ENCODE results near the gene CRACDL. TPM values are rescaled to one million over a fixed set of nuclear protein-coding genes. Genes with fewer than 3 reads are reported as not detected.

CRACDL gene
- total RNA-seq, 1 donor from 2014 or later, result 0.52 TPM

DNA sequence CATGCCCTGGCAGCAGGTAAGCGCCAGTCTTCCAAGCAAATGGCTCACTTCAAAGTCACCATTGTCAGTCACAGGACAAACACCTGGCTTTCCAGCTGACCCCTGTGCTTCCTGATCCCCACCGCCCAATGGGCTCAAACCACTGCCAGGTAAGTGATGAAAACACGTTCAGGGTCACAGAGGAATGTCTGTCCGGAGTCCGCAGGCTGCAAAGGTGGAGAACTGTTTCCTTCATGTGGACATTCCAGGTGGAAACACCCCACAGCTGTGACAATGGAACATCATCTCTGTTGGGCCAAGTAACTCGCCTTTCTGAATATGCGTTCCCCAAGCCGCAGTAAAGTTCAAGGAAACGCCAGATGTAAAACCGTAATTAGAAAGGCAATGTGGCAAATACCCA lies 86.0 kb downstream of the CRACDL start:
- no peaks in the 10 kb centered on the region for H3K9me3 ChIP-seq (ENCODE audit: control insufficient read depth in 3 of 3, low read length in 3 of 3)
- peaks cover 0 to 7% (median 3%) of the 10 kb centered on the region in 3 donors for H3K27me3 ChIP-seq (ENCODE audit: control insufficient read depth in 3 of 3, insufficient read depth in 3 of 3, low read length in 3 of 3)
- no peak overlapping the region for H3K9ac ChIP-seq (ENCODE audit: low read depth in 1 of 3, low read length in 3 of 3)
- H3K27ac ChIP-seq (ENCODE audit: low read depth, low read length), result no peak overlapping the region
- no peaks in the 10 kb centered on the region for H3K36me3 ChIP-seq (ENCODE audit: control insufficient read depth in 3 of 3, insufficient read depth in 3 of 3, low read length in 3 of 3)
- H3K4me1 ChIP-seq (ENCODE audit: control insufficient read depth in 3 of 3, insufficient read depth in 3 of 3, low read length in 3 of 3), result no peaks in the 10 kb centered on the region
- H3K4me3 ChIP-seq (ENCODE audit: low read length in 3 of 3), result no peak overlapping the region

DNA sequence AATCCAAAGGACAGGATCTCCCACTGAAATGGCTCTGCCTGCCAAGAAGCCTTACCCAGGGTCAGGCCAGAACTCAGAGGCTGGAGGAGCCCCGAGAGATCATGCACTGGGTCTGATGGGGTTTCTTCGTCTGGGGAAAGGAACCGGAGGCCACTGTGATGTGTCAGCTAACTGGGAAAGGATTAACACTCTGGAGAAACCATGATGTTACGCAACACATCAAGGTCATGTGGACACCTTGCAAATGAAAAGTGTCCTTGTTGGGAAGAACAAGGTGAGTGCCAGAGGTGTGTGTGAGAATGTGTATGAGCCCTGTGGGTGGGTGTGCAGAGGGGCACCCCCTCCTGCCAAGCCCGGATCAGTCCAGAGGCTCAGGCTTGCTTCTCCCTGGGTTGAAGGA lies 86.9 kb downstream of the CRACDL start:
- no peak overlapping the region for H3K27ac ChIP-seq (ENCODE audit: low read depth, low read length)
- no peaks in the 10 kb centered on the region for H3K36me3 ChIP-seq (ENCODE audit: control insufficient read depth in 3 of 3, insufficient read depth in 3 of 3, low read length in 3 of 3)
- H3K4me1 ChIP-seq (ENCODE audit: control insufficient read depth in 3 of 3, insufficient read depth in 3 of 3, low read length in 3 of 3), result no peaks in the 10 kb centered on the region
- H3K9me3 ChIP-seq (ENCODE audit: control insufficient read depth in 3 of 3, low read length in 3 of 3), result no peaks in the 10 kb centered on the region
- no peak overlapping the region for H3K9ac ChIP-seq (ENCODE audit: low read depth in 1 of 3, low read length in 3 of 3)
- peaks cover 0 to 11% (median 3%) of the 10 kb centered on the region in 3 donors for H3K27me3 ChIP-seq (ENCODE audit: control insufficient read depth in 3 of 3, insufficient read depth in 3 of 3, low read length in 3 of 3)
- H3K4me3 ChIP-seq (ENCODE audit: low read length in 3 of 3), result no peak overlapping the region

DNA sequence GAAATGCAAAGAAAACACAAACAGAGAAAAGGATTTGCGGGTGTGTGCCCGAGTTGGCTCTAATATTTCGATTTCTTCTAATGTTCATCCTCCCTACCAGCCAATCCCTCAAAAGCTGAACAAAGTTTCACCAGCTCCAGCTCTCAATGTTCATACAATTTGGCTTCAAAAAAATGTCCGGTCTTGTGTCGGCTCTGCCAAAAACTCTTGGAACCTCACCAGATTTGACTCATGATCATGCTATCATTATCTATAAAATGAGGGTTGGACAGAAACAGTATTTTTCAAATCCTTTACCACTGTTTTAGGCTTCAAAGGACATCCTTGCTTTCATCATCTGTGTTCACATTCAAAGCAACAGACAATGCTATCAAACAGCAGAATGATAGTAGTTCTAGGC lies 88.2 kb downstream of the CRACDL start:
- H3K9me3 ChIP-seq (ENCODE audit: control insufficient read depth in 3 of 3, low read length in 3 of 3), result no peaks in the 10 kb centered on the region
- no peak overlapping the region for H3K4me3 ChIP-seq (ENCODE audit: low read length in 3 of 3)
- H3K36me3 ChIP-seq (ENCODE audit: control insufficient read depth in 3 of 3, insufficient read depth in 3 of 3, low read length in 3 of 3), result no peaks in the 10 kb centered on the region
- no peak overlapping the region for H3K27ac ChIP-seq (ENCODE audit: low read depth, low read length)
- peaks cover 0 to 11% (median 3%) of the 10 kb centered on the region in 3 donors for H3K27me3 ChIP-seq (ENCODE audit: control insufficient read depth in 3 of 3, insufficient read depth in 3 of 3, low read length in 3 of 3)
- H3K4me1 ChIP-seq (ENCODE audit: control insufficient read depth in 3 of 3, insufficient read depth in 3 of 3, low read length in 3 of 3), result no peaks in the 10 kb centered on the region
- no peak overlapping the region for H3K9ac ChIP-seq (ENCODE audit: low read depth in 1 of 3, low read length in 3 of 3)

DNA sequence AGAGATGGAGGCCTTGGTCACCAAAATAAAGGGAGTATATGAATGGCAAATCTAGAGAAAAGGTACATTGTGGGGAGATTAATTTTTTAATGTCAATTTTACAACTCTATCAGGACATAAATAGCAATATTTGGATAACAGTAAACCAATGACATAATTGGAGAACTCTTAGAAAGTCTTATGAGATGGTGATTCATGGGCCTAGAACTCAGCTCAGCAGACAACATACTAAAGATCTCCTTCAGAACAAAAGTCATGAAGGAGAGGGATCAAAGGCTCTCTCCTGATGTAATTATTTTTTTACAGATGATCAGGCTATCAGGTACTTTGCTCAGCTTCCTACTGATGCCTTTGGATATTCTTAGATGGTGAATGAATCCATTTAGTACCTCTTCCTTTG lies 90.0 kb downstream of the CRACDL start:
- Histone ChIP-seq H3K9ac (ENCODE audit: low read depth in 1 of 3, low read length in 3 of 3) (no peak overlapping the region), H3K4me3 (ENCODE audit: low read length in 3 of 3) (no peak overlapping the region), H3K4me1 (ENCODE audit: control insufficient read depth in 3 of 3, insufficient read depth in 3 of 3, low read length in 3 of 3) (no peaks in the 10 kb centered on the region), H3K36me3 (ENCODE audit: control insufficient read depth in 3 of 3, insufficient read depth in 3 of 3, low read length in 3 of 3) (no peaks in the 10 kb centered on the region), H3K27ac (ENCODE audit: low read depth, low read length) (no peak overlapping the region), H3K27me3 (ENCODE audit: control insufficient read depth in 3 of 3, insufficient read depth in 3 of 3, low read length in 3 of 3) (peaks cover 0 to 10% (median 2%) of the 10 kb centered on the region in 3 donors), H3K9me3 (ENCODE audit: control insufficient read depth in 3 of 3, low read length in 3 of 3) (no peaks in the 10 kb centered on the region)

DNA sequence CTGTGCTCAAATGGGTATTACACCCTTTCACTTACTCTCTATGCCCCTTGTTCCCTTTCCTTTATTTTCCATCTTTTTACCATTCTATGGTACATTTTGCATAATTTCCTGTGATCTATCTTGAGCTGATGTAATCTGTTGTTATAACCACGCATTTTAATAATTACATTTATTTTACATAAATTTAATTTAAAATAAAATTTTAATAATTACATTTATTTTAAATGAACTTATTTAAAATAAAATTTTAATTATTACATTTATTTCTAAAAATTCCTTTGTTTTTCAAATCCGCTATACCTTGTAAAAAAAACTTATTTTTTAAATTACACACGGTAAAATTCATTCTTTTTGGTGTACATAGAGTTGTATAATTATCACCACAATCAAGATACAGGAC lies 93.9 kb downstream of the CRACDL start:
- H3K9me3 ChIP-seq (ENCODE audit: control insufficient read depth in 3 of 3, low read length in 3 of 3), result no peaks in the 10 kb centered on the region
- H3K4me3 ChIP-seq (ENCODE audit: low read length in 3 of 3), result no peak overlapping the region
- H3K27me3 ChIP-seq (ENCODE audit: control insufficient read depth in 3 of 3, insufficient read depth in 3 of 3, low read length in 3 of 3), result peaks cover 0 to 4% (median 0%) of the 10 kb centered on the region in 3 donors
- no peak overlapping the region for H3K27ac ChIP-seq (ENCODE audit: low read depth, low read length)
- no peak overlapping the region for H3K9ac ChIP-seq (ENCODE audit: low read depth in 1 of 3, low read length in 3 of 3)
- no peaks in the 10 kb centered on the region for H3K36me3 ChIP-seq (ENCODE audit: control insufficient read depth in 3 of 3, insufficient read depth in 3 of 3, low read length in 3 of 3)
- no peaks in the 10 kb centered on the region for H3K4me1 ChIP-seq (ENCODE audit: control insufficient read depth in 3 of 3, insufficient read depth in 3 of 3, low read length in 3 of 3)

DNA sequence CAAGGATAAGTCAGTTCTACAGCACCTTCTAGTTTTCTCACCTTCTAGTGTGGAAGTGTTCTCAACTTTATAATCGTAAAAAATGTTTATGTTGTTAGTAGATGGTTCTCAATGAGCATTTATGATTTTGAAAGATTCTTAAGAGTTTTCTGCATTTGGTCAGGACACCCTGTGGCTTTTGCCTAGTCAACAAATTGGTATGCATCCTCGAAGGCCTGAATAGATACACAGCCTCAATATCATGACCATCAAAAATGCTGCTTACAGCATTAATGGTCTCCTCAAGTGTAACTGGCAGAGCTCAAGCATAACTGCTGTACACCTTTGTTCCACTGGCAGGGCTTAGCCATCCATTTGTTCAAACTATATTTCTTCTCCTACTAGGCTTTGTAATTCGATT lies 96.7 kb downstream of the CRACDL start:
- Histone ChIP-seq H3K9ac (ENCODE audit: low read depth in 1 of 3, low read length in 3 of 3) (no peak overlapping the region), H3K27me3 (ENCODE audit: control insufficient read depth in 3 of 3, insufficient read depth in 3 of 3, low read length in 3 of 3) (peaks cover 0 to under 1% (median 0%) of the 10 kb centered on the region in 3 donors), H3K9me3 (ENCODE audit: control insufficient read depth in 3 of 3, low read length in 3 of 3) (no peaks in the 10 kb centered on the region), H3K27ac (ENCODE audit: low read depth, low read length) (no peak overlapping the region), H3K4me3 (ENCODE audit: low read length in 3 of 3) (no peak overlapping the region), H3K36me3 (ENCODE audit: control insufficient read depth in 3 of 3, insufficient read depth in 3 of 3, low read length in 3 of 3) (no peaks in the 10 kb centered on the region), H3K4me1 (ENCODE audit: control insufficient read depth in 3 of 3, insufficient read depth in 3 of 3, low read length in 3 of 3) (no peaks in the 10 kb centered on the region)

DNA sequence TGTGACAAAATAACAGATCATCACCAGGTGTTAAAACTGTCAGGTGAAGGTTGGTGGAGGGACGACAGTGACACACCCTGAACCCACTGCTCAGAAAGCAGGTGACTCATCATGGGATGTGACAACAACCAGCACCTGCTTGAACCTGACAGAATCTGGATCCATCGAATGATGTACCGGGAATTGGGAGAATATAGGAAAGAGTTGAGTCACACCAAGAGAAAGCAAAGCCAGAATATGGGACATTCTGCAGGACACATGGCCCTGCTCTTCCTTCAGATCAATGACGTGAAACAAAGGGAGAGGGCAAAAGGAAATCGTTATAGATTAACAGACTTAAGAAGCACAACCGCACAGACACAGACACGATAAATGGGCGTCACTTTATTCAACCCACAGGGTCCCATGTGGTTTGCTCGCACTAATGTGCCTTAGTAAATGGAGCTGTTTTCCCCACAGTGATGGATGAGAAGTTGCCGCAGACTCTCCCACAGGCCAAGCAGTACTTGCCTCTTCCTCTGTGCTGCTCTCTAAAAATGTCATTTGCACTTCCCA lies 100.1 kb downstream of the CRACDL start:
- H3K4me3 ChIP-seq (ENCODE audit: low read length in 3 of 3), result no peak overlapping the region
- H3K9ac ChIP-seq (ENCODE audit: low read depth in 1 of 3, low read length in 3 of 3), result no peak overlapping the region
- H3K27ac ChIP-seq (ENCODE audit: low read depth, low read length), result no peak overlapping the region
- H3K4me1 ChIP-seq (ENCODE audit: control insufficient read depth in 3 of 3, insufficient read depth in 3 of 3, low read length in 3 of 3), result peaks cover 0 to 8% (median 7%) of the 10 kb centered on the region in 3 donors
- H3K9me3 ChIP-seq (ENCODE audit: control insufficient read depth in 3 of 3, low read length in 3 of 3), result no peaks in the 10 kb centered on the region
- H3K36me3 ChIP-seq (ENCODE audit: control insufficient read depth in 3 of 3, insufficient read depth in 3 of 3, low read length in 3 of 3), result no peaks in the 10 kb centered on the region
- no peaks in the 10 kb centered on the region for H3K27me3 ChIP-seq (ENCODE audit: control insufficient read depth in 3 of 3, insufficient read depth in 3 of 3, low read length in 3 of 3)

DNA sequence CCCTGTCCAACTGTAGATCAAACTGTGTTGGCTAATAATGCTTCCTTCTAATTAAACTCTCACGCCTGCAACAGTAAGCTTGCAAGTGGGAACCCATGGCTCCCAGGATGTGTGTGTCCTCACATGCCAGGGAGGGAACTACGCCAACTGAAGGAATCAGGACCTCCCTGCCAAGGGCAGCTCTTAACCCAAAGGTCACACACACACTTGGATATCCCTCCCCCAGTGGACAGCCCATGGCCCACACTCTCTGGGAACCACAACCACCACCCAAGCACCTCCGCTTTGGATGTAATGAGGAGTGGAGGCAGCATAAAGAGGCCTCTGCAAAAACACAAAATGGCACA lies 102.1 kb downstream of the CRACDL start:
- Histone ChIP-seq H3K4me1 (ENCODE audit: control insufficient read depth in 3 of 3, insufficient read depth in 3 of 3, low read length in 3 of 3) (peaks cover 0 to 8% (median 7%) of the 10 kb centered on the region in 3 donors), H3K9ac (ENCODE audit: low read depth in 1 of 3, low read length in 3 of 3) (no peak overlapping the region), H3K27ac (ENCODE audit: low read depth, low read length) (peak overlapping the region; percentile 36), H3K36me3 (ENCODE audit: control insufficient read depth in 3 of 3, insufficient read depth in 3 of 3, low read length in 3 of 3) (no peaks in the 10 kb centered on the region), H3K27me3 (ENCODE audit: control insufficient read depth in 3 of 3, insufficient read depth in 3 of 3, low read length in 3 of 3) (no peaks in the 10 kb centered on the region), H3K9me3 (ENCODE audit: control insufficient read depth in 3 of 3, low read length in 3 of 3) (no peaks in the 10 kb centered on the region), H3K4me3 (ENCODE audit: low read length in 3 of 3) (no peak overlapping the region)

DNA sequence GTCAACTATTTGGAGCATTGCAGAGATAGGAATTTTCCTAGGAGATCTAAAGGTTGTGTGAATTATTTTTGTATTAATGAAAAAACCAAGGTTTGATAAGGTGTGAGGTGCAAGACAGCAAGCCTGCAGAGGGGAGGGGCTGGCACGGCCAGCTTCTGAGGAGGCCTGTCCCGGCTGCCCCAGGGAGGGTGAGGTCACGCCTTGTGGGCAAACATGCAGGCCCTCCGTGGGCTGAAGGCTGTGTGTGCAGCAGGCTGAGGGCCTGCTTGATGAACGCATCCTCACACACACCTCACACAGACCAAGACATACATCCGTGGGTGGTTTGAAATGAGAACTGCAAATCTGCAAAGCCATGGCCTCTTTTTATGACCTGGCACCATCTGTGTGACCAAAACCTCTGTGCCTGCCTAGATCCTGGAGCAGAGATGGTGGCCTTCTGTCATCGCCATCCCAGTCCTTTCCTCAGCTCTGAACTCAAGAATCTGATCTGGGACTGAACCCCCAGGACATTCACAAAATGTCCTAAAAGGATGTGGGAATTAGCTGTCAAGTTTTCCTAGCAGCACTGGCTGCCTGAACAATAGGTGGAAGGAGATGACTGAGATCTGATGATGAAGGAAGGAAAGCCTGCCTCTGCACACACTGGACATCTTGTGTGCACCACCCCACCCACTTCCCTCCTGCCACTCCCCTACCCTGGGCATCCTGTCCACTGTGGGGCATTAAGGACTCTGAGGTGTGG lies 102.7 kb downstream of the CRACDL start:
- Histone ChIP-seq H3K4me3 (ENCODE audit: low read length in 3 of 3) (no peak overlapping the region), H3K4me1 (ENCODE audit: control insufficient read depth in 3 of 3, insufficient read depth in 3 of 3, low read length in 3 of 3) (peaks cover 0 to 8% (median 7%) of the 10 kb centered on the region in 3 donors), H3K27ac (ENCODE audit: low read depth, low read length) (peak overlapping the region; percentile 36), H3K9me3 (ENCODE audit: control insufficient read depth in 3 of 3, low read length in 3 of 3) (no peaks in the 10 kb centered on the region), H3K36me3 (ENCODE audit: control insufficient read depth in 3 of 3, insufficient read depth in 3 of 3, low read length in 3 of 3) (no peaks in the 10 kb centered on the region), H3K27me3 (ENCODE audit: control insufficient read depth in 3 of 3, insufficient read depth in 3 of 3, low read length in 3 of 3) (peaks cover 0 to 2% (median under 1%) of the 10 kb centered on the region in 3 donors), H3K9ac (ENCODE audit: low read depth in 1 of 3, low read length in 3 of 3) (no peak overlapping the region)

DNA sequence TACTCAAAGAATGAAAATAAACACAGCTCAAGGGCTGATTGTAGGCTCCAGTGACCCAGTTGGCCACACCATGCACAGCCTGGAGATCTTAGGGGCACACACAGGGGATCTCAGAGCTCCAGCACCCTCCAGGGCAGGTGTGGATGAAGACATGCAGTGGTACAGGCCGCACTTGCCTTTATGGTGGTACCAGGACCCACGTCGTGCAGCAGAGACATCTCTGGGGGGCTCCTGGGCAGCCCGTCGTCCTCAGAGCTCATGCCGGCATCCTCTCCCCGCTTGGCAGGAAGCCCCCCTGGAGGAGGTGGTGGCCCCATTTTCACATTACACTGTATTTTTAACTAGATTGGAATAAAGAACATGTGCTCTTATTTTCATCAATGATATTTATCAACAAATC lies 103.9 kb downstream of the CRACDL start:
- no peak overlapping the region for H3K9ac ChIP-seq (ENCODE audit: low read depth in 1 of 3, low read length in 3 of 3)
- H3K4me3 ChIP-seq (ENCODE audit: low read length in 3 of 3), result no peak overlapping the region
- no peaks in the 10 kb centered on the region for H3K9me3 ChIP-seq (ENCODE audit: control insufficient read depth in 3 of 3, low read length in 3 of 3)
- H3K27me3 ChIP-seq (ENCODE audit: control insufficient read depth in 3 of 3, insufficient read depth in 3 of 3, low read length in 3 of 3), result peaks cover 0 to 5% (median 3%) of the 10 kb centered on the region in 3 donors
- no peak overlapping the region for H3K27ac ChIP-seq (ENCODE audit: low read depth, low read length)
- peaks cover 0 to 10% (median 8%) of the 10 kb centered on the region in 3 donors for H3K4me1 ChIP-seq (ENCODE audit: control insufficient read depth in 3 of 3, insufficient read depth in 3 of 3, low read length in 3 of 3)
- H3K36me3 ChIP-seq (ENCODE audit: control insufficient read depth in 3 of 3, insufficient read depth in 3 of 3, low read length in 3 of 3), result no peaks in the 10 kb centered on the region

Data from skeletal muscle tissue (tissue), 4 donors.